Measurements from ENCODE around the gene GPR139.

GPR139 gene

GRCh38 chr16:20056436-20056835, 17.3 kb downstream of the GPR139 start:
- no peak for DNase-seq (ENCODE audit: extremely low read depth in 1 of 2, low read depth in 1 of 2)

- no peak for DNase-seq (ENCODE audit: extremely low read depth in 1 of 2, low read depth in 1 of 2)
These were observed 20.4 kb downstream of the GPR139 start for GRCh38 chr16:20053336-20053735.

GRCh38 chr16:20051611-20052010, 22.1 kb downstream of the GPR139 start:
- DNase-seq (ENCODE audit: extremely low read depth in 1 of 2, low read depth in 1 of 2) = no peak

DNA sequence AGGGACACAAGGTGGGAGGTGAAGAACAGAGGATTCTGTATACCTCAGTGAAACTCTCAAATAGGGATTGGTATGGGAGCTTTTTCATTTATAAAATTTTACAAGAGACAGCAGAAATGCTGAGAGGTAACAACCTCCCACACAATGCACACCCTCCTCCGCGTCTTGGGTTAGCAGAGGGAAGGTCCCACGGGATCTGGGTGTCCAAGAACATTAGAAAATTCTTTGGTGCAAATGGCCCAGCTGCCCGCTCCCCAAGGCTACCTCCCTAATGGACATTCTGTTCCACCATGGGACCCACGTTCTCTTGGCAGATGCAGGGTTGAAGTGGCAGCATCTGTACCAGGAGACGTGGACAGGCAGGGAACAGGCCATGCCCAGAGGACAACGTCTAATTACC, 22.5 kb downstream of the GPR139 start:
- no peak for DNase-seq (ENCODE audit: extremely low read depth in 1 of 2, low read depth in 1 of 2)

GRCh38 chr16:20049831-20050230, 23.9 kb downstream of the GPR139 start:
- no peak for DNase-seq (ENCODE audit: extremely low read depth in 1 of 2, low read depth in 1 of 2)

DNA sequence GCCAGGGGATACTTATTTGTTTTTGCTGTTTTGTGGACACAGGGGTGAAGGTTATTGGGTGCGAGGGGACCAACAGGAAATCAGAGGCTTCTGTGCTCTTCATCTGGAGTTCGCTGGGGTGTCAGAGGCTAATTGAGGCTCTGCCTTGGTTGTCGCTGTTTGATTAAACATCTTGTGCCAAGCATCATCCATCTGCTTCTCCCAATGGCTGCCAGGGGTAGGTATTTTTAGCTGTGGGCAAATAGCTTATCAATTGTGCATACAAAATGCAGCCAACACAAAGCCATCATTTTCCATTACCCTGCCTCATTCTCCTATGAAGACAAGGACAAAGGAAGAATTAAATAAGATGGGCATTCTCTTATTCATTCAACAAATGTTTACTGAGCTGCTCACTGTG, 27.8 kb downstream of the GPR139 start:
- DNase-seq (ENCODE audit: extremely low read depth in 1 of 2, low read depth in 1 of 2) = no peak

GRCh38 chr16:20042848-20043247, 30.8 kb downstream of the GPR139 start:
- DNase-seq (ENCODE audit: extremely low read depth in 1 of 2, low read depth in 1 of 2) = no peak

GRCh38 chr16:20041924-20042596, 31.6 kb downstream of the GPR139 start:
- no peak for DNase-seq (ENCODE audit: extremely low read depth in 1 of 2, low read depth in 1 of 2)

DNA sequence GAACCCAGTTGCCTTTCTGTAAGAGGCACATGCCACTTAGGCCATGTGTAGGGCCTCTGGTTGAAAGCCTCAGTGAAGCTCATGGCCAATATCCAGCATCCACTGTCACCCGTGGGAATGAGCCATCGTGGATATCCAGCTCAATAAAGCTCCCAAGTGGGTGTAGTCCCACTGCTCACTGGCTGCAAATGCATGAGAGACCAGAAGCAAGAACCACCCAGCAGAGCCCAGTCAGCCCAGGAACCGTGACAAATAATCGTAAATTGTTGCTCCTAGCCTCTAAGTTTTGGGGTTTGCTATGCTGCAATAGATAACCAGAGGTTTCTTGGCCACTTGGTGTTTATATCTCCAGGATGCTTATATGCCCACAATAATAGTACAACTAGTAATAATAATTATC, 33.7 kb downstream of the GPR139 start:
- no peak for DNase-seq (ENCODE audit: extremely low read depth in 1 of 2, low read depth in 1 of 2)

- no peak for DNase-seq (ENCODE audit: extremely low read depth in 1 of 2, low read depth in 1 of 2)
These were observed 44.1 kb downstream of the GPR139 start for GRCh38 chr16:20029611-20030010.

- no peak for DNase-seq (ENCODE audit: extremely low read depth in 1 of 2, low read depth in 1 of 2)
These were observed 47.2 kb downstream of the GPR139 start for GRCh38 chr16:20026361-20027072.

- no peak for DNase-seq (ENCODE audit: extremely low read depth in 1 of 2, low read depth in 1 of 2)
These were observed 50.5 kb downstream of the GPR139 start for GRCh38 chr16:20023190-20023589.

GRCh38 chr16:20020976-20021375, 52.7 kb downstream of the GPR139 start:
- no peak for DNase-seq (ENCODE audit: extremely low read depth in 1 of 2, low read depth in 1 of 2)

- no peak for DNase-seq (ENCODE audit: extremely low read depth in 1 of 2, low read depth in 1 of 2)
These were observed 53.6 kb downstream of the GPR139 start for GRCh38 chr16:20020083-20020482.

DNA sequence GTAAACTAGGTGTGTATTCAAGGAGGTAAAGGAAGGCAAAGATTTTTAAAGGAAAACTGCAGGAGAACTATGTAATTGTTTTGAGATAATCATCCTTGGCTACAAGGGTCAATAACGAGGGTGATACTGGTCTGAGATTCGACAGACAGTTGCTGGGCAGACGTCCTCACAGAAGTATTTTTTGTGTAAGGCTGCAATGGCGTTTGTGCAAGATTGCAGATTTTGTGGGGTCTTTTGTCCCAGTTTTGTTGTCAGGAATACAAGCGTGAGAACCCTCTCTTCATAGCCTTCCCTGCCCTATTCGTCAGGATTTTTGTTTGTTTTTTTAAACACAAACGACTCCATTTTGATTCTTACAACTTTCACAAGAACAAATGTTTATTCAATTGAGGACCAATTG, 57.5 kb downstream of the GPR139 start:
- DNase-seq (ENCODE audit: extremely low read depth in 1 of 2, low read depth in 1 of 2) = no peak

- no peak for DNase-seq (ENCODE audit: extremely low read depth in 1 of 2, low read depth in 1 of 2)
These were observed 68.8 kb downstream of the GPR139 start for GRCh38 chr16:20004931-20005330.

DNA sequence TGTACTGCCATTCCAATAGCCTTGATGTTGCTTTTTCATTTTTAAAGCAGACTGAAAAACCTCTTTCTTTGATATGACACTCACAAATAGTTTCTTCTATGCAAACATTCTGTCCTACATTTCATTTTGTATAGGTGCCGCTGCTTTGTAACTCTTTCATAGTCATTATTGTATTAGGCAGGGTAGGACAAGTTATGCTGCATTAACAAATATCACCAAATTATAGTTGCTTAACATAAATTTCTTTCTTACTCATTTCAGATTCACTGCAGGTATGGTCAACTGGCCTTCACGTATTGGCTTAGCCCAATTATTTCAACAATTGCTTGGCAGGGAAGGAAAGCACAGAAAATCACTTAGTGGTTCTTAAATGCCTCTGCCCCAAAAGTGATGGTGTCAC, 70.8 kb downstream of the GPR139 start:
- DNase-seq (ENCODE audit: extremely low read depth in 1 of 2, low read depth in 1 of 2) = no peak

DNA sequence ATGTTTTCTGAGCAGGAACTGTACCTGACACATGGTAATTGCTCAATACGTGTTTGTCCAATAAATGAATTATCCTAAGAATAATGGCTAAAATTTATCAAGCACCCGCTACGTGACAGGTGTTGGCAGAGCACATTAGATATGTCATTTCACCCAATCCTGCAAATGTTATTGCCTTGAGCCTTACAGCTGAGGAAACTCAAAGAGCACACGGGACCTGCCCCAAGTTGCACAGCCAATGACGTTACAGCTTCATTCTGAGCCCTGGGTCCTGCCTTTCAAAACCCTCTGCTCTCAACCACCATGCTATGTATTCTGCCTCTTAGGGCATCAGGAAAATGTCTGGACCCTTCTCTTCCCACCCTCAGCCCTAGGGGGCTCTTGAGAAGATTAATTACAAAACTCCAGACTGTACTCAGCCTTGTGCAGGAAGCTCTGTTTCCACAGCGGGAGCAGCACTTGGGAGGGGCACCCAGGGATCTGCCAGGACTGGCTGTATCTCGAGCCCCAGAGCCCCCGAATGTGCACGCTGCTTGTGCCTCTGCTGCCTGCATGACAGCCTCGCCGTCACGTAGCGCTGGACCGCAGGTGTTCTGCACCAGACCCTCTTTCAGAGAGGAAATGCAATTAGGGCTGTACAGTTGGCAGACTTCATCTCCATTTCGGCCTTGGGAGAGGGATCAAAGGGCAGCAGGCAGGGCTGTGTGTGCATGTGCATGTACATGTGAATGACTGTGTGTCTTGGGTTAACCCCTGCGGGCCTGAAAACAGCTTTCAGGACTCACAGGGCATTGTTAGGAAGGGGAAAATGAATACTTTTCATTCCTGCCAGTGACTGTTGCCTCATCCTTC, 71.6 kb downstream of the GPR139 start:
- DNase-seq (ENCODE audit: extremely low read depth in 1 of 2, low read depth in 1 of 2) = no peak

DNA sequence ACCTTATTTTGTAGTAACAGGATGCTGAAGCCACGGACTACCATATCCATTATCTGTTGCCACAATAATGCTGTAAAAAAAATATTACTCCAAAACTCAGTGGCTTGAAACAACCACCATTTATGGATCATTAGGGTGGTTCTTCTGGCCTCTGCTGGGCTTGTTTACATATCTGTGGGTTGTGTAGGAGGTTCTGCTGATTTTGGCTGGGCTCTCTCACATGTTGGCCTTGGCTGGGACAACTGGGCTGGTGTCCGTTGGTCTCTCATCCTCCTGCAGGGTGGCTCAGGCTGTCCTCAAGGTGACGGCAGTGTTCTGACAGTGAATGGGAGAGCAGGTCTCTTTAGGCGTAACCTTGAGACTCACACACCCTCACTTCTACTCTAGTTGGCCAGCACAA, 76.0 kb downstream of the GPR139 start:
- DNase-seq (ENCODE audit: extremely low read depth in 1 of 2, low read depth in 1 of 2) = no peak

DNA sequence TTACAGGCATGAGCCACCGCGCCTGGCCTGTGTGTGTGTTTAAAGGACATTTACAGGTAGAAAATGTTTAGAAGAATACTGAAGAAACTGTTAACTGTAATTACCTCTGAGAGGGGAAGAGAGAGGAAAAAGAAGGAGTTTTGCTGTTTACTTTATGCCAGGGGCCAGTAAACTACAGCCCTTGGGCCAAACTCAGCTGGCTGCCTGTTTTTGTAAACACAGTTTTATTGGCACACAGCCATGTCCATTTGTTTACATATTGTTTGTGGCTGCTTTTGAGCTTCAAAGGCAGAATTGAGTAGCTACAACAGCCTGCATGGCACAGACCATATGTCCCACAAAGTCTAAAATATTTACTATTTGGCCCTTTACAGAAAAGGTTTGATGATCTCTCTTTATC, 76.4 kb downstream of the GPR139 start:
- no peak for DNase-seq (ENCODE audit: extremely low read depth in 1 of 2, low read depth in 1 of 2)

GRCh38 chr16:19994466-19995170, 79.1 kb downstream of the GPR139 start:
- no peak for DNase-seq (ENCODE audit: extremely low read depth in 1 of 2, low read depth in 1 of 2)
